Activated naive CD4-positive, alpha-beta T cell (primary cell): ENCODE results near the gene TLE3.

Experiments used
- DNase-seq, 4 experiments: peaks; one replicate each; lab custom pipeline; 2025; lab: John Stamatoyannopoulos, UW

TLE3 gene

GRCh38 chr15:70063261-70063925 is 34.3 kb downstream of the TLE3 start:
- no peak for DNase-seq

GRCh38 chr15:70062321-70062956 is 35.3 kb downstream of the TLE3 start:
- DNase-seq, result no peak

- no peak for DNase-seq
Observed at GRCh38 chr15:70061696-70062270, 35.9 kb downstream of the TLE3 start.

- no peak for DNase-seq
Observed at GRCh38 chr15:70060993-70061305, 36.8 kb downstream of the TLE3 start.

GRCh38 chr15:70060214-70060992 is 37.3 kb downstream of the TLE3 start:
- no peak for DNase-seq

GRCh38 chr15:70059476-70060213 is 38.1 kb downstream of the TLE3 start:
- no peak for DNase-seq

- no peak for DNase-seq
Observed at GRCh38 chr15:70058642-70059360, 38.9 kb downstream of the TLE3 start.

- no peak for DNase-seq
Observed at GRCh38 chr15:70057931-70058641, 39.6 kb downstream of the TLE3 start.

- no peak for DNase-seq
Observed at GRCh38 chr15:70056091-70056680, 41.5 kb downstream of the TLE3 start.

- DNase-seq, result no peak
Observed at GRCh38 chr15:70055601-70056051, 42.1 kb downstream of the TLE3 start.

- no peak for DNase-seq
Observed at GRCh38 chr15:70054884-70055387, 42.8 kb downstream of the TLE3 start.

- no peak for DNase-seq
Observed at GRCh38 chr15:70054366-70054765, 43.4 kb downstream of the TLE3 start.

GRCh38 chr15:70053716-70054229 is 43.9 kb downstream of the TLE3 start:
- DNase-seq, result no peak

GRCh38 chr15:70053001-70053715 is 44.6 kb downstream of the TLE3 start:
- DNase-seq, result no peak

GRCh38 chr15:70051948-70052633 is 45.6 kb downstream of the TLE3 start:
- DNase-seq, result no peak

GRCh38 chr15:70050970-70051369 is 46.7 kb downstream of the TLE3 start:
- no peak for DNase-seq

- no peak for DNase-seq
Observed at GRCh38 chr15:70050441-70050840, 47.3 kb downstream of the TLE3 start.

GRCh38 chr15:70049701-70050301 is 47.9 kb downstream of the TLE3 start:
- no peak for DNase-seq
